NK-92 treated with Interleukin-12 subunit alpha and Interleukin-12 subunit beta, amount 100 ng/mL, for 24 hours (cell line): ENCODE results near the gene DNAI4.

Experiments used
- DNase-seq: peaks from one replicate; lab custom pipeline; 2025; lab: John Stamatoyannopoulos, UW

DNAI4 gene

DNA sequence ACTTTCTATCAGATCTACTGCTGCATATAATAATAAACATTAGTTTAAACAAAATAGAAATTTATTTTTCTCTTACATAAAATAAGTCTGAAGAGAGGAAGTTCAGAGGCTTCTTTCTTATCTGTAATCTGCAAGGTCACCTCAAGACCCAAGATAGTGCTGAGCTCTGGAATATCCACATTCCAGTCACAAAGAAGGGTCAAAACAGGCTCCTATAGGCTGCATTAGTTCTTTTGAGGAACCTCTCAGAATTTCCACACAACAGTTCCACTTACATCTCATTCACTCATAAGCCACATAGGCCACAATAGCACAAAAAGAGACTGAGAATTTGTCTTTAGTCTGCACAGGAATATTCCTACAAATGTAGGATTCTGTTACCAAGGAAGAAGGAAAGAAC, 157.0 kb downstream of the DNAI4 start:
- DNase-seq = no peak

DNA sequence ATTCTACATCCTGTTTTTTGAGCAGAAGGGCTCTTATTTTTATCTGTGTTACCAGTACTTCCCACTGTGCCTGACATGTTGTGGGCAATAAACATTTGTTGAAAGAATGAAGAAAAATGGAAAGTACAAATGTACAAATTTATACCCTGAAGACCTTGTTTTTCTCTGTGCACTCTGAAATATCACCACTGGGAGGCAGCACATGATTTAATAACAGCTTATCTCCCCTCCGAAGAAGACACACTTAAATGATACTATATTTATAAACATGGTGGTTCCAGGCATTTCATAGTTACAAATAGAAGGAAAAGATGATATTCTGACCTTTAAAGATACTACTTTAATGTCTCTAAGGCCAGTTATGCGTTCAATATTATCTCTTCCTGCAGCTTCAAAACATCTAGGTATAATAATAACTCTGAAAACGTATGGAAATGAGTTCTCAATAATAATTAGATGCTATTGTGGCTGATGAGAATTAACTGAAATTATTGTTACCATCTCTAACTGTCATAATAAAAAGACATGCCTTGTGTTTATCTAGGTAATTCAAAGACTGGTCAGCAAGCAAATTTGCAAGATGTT, 159.6 kb downstream of the DNAI4 start:
- no peak for DNase-seq
